ENCODE results near the gene RARG. TPM values are rescaled to one million over a fixed set of nuclear protein-coding genes. Genes with fewer than 3 reads are reported as not detected.

RARG gene
- total and polyA plus RNA-seq, 2 of the 8 experiments (the other 6 are each of a cell fraction or from before 2014, with no cell fraction given), result 68.6 to 68.9 TPM

DNA sequence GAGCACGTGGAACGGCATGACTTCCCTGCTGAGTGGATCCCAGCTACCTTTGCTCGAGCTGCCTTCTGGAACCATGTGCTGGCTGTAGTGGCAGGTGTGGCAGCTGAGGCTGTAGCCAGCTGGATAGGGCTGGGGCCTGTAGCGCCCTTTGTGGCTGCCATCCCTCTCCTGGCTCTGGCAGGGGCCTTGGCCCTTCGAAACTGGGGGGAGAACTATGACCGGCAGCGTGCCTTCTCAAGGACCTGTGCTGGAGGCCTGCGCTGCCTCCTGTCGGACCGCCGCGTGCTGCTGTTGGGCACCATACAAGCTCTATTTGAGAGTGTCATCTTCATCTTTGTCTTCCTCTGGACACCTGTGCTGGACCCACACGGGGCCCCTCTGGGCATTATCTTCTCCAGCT is 21.3 kb upstream of the RARG start (continued):
- TF ChIP-seq, protein P1, sequence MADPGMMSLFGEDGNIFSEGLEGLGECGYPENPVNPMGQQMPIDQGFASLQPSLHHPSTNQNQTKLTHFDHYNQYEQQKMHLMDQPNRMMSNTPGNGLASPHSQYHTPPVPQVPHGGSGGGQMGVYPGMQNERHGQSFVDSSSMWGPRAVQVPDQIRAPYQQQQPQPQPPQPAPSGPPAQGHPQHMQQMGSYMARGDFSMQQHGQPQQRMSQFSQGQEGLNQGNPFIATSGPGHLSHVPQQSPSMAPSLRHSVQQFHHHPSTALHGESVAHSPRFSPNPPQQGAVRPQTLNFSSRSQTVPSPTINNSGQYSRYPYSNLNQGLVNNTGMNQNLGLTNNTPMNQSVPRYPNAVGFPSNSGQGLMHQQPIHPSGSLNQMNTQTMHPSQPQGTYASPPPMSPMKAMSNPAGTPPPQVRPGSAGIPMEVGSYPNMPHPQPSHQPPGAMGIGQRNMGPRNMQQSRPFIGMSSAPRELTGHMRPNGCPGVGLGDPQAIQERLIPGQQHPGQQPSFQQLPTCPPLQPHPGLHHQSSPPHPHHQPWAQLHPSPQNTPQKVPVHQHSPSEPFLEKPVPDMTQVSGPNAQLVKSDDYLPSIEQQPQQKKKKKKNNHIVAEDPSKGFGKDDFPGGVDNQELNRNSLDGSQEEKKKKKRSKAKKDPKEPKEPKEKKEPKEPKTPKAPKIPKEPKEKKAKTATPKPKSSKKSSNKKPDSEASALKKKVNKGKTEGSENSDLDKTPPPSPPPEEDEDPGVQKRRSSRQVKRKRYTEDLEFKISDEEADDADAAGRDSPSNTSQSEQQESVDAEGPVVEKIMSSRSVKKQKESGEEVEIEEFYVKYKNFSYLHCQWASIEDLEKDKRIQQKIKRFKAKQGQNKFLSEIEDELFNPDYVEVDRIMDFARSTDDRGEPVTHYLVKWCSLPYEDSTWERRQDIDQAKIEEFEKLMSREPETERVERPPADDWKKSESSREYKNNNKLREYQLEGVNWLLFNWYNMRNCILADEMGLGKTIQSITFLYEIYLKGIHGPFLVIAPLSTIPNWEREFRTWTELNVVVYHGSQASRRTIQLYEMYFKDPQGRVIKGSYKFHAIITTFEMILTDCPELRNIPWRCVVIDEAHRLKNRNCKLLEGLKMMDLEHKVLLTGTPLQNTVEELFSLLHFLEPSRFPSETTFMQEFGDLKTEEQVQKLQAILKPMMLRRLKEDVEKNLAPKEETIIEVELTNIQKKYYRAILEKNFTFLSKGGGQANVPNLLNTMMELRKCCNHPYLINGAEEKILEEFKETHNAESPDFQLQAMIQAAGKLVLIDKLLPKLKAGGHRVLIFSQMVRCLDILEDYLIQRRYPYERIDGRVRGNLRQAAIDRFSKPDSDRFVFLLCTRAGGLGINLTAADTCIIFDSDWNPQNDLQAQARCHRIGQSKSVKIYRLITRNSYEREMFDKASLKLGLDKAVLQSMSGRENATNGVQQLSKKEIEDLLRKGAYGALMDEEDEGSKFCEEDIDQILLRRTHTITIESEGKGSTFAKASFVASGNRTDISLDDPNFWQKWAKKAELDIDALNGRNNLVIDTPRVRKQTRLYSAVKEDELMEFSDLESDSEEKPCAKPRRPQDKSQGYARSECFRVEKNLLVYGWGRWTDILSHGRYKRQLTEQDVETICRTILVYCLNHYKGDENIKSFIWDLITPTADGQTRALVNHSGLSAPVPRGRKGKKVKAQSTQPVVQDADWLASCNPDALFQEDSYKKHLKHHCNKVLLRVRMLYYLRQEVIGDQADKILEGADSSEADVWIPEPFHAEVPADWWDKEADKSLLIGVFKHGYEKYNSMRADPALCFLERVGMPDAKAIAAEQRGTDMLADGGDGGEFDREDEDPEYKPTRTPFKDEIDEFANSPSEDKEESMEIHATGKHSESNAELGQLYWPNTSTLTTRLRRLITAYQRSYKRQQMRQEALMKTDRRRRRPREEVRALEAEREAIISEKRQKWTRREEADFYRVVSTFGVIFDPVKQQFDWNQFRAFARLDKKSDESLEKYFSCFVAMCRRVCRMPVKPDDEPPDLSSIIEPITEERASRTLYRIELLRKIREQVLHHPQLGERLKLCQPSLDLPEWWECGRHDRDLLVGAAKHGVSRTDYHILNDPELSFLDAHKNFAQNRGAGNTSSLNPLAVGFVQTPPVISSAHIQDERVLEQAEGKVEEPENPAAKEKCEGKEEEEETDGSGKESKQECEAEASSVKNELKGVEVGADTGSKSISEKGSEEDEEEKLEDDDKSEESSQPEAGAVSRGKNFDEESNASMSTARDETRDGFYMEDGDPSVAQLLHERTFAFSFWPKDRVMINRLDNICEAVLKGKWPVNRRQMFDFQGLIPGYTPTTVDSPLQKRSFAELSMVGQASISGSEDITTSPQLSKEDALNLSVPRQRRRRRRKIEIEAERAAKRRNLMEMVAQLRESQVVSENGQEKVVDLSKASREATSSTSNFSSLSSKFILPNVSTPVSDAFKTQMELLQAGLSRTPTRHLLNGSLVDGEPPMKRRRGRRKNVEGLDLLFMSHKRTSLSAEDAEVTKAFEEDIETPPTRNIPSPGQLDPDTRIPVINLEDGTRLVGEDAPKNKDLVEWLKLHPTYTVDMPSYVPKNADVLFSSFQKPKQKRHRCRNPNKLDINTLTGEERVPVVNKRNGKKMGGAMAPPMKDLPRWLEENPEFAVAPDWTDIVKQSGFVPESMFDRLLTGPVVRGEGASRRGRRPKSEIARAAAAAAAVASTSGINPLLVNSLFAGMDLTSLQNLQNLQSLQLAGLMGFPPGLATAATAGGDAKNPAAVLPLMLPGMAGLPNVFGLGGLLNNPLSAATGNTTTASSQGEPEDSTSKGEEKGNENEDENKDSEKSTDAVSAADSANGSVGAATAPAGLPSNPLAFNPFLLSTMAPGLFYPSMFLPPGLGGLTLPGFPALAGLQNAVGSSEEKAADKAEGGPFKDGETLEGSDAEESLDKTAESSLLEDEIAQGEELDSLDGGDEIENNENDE (IDR thresholded peaks at IDR 0.05; ENCODE audit: insufficient replicate concordance, low read length), result no peak
- TF ChIP-seq SP2 (IDR thresholded peaks at IDR 0.05; ENCODE audit: low read length) (no peak), PHF8 (conservative IDR thresholded peaks at IDR 0.05; ENCODE audit: low read depth, low read length) (no peak), RFX5 (IDR thresholded peaks at IDR 0.05; ENCODE audit: borderline replicate concordance, low read depth, low read length) (no peak), HDAC2 (IDR thresholded peaks at IDR 0.05; ENCODE audit: borderline replicate concordance in 1 of 2, low read depth in 2 of 2, low read length in 2 of 2) (no peak), KDM1A (IDR thresholded peaks at IDR 0.05; ENCODE audit: borderline replicate concordance, low read length) (no peak), POLR2AphosphoS5 (IDR thresholded peaks at IDR 0.05; ENCODE audit: low read depth, low read length) (no peak), CBX8 (IDR thresholded peaks at IDR 0.05; ENCODE audit: borderline replicate concordance, low read depth, low read length) (no peak)
